22Rv1 (cell line): ENCODE data around the gene SCYGR1.

ENCODE experiments used
- CTCF ChIP-seq: fragments of 450-650 bp; IDR thresholded peaks from 2 replicates; pipeline ENCODE4 v1.5.1; 2017; ENCODE audit warnings: mild to moderate bottlenecking
- ZFX ChIP-seq: fragments of 450-650 bp; IDR thresholded peaks from 2 replicates; pipeline ENCODE4 v1.6.1; 2017; ENCODE audit warnings: antibody characterized with exemption, borderline replicate concordance

DNA sequence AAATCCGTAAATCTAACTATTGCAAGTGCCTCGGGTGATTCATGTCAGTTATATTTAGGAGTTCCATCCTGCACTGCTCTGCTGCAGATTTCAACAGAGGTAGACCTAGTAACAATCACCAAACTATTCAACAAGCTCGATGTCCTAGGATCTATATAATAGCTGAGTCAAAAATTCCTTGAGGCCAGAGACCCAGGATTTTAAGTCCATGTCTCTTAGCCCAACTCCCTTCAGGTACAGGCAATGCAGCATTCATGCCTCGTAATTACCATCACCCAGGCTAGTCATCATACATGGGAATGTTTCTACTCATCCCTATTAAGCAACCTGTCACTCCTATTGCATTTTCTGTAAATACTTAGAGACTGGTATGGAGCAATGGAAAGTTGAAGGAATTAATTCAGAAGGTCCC, 9.4 kb downstream of the SCYGR1 start:
- TF ChIP-seq CTCF (no peak), ZFX (no peak)
